Parathyroid adenoma (tissue), 2 donors: ENCODE results near the gene LAMB4.

ENCODE experiments used
- H2AFZ ChIP-seq: fragments of 300-600 bp; sonication (generic); one replicate; pipeline ENCODE4 v1.7.0; 2017; ENCODE audit warnings: antibody characterized with exemption, mild to moderate bottlenecking
- H3K27ac ChIP-seq: fragments of 300-600 bp; sonication (generic); one replicate; pipeline ENCODE4 v1.7.0; 2017
- H3K27me3 ChIP-seq: fragments of 300-600 bp; sonication (generic); one replicate; pipeline ENCODE4 v1.7.0; 2017; ENCODE audit warnings: low read length; ENCODE audit not compliant: control insufficient read depth, insufficient read depth
- H3K36me3 ChIP-seq: fragments of 300-600 bp; sonication (generic); one replicate; pipeline ENCODE4 v1.7.0; 2017; ENCODE audit warnings: low read length; ENCODE audit not compliant: control insufficient read depth, insufficient read depth
- H3K4me1 ChIP-seq: fragments of 300-600 bp; sonication (generic); one replicate; pipeline ENCODE4 v1.7.0; 2017; ENCODE audit warnings: control low read depth
- H3K4me2 ChIP-seq: fragments of 300-600 bp; sonication (generic); one replicate; pipeline ENCODE4 v1.7.0; 2017; ENCODE audit warnings: low read length
- H3K4me3 ChIP-seq: fragments of 300-600 bp; sonication (generic); one replicate; pipeline ENCODE4 v1.7.0; 2017; ENCODE audit warnings: low read depth, low read length
- H3K79me2 ChIP-seq: fragments of 300-600 bp; sonication (generic); one replicate; pipeline ENCODE4 v1.7.0; 2017; ENCODE audit warnings: control low read depth
- H3K9ac ChIP-seq: fragments of 300-600 bp; sonication (generic); one replicate; pipeline ENCODE4 v1.7.0; 2017; ENCODE audit warnings: mild to moderate bottlenecking
- H3K9me3 ChIP-seq: fragments of 300-600 bp; sonication (generic); one replicate; pipeline ENCODE4 v1.7.0; 2017; ENCODE audit warnings: low read length; ENCODE audit not compliant: control insufficient read depth
- TF ChIP-seq, protein P1 (sequence below): fragments of 300-600 bp; sonication (generic); IDR thresholded peaks from one replicate; pipeline ENCODE4 v1.7.0; 2017; ENCODE audit warnings: antibody characterized with exemption, mild to moderate bottlenecking
- donor health status: primary hyperparathyroidism.

Gene LAMB4

GRCh38 chr7:108024538-108024937, 105.6 kb downstream of the LAMB4 start:
- TF ChIP-seq, protein P1, sequence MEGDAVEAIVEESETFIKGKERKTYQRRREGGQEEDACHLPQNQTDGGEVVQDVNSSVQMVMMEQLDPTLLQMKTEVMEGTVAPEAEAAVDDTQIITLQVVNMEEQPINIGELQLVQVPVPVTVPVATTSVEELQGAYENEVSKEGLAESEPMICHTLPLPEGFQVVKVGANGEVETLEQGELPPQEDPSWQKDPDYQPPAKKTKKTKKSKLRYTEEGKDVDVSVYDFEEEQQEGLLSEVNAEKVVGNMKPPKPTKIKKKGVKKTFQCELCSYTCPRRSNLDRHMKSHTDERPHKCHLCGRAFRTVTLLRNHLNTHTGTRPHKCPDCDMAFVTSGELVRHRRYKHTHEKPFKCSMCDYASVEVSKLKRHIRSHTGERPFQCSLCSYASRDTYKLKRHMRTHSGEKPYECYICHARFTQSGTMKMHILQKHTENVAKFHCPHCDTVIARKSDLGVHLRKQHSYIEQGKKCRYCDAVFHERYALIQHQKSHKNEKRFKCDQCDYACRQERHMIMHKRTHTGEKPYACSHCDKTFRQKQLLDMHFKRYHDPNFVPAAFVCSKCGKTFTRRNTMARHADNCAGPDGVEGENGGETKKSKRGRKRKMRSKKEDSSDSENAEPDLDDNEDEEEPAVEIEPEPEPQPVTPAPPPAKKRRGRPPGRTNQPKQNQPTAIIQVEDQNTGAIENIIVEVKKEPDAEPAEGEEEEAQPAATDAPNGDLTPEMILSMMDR, result no peak

GRCh38 chr7:108020585-108020984, 109.6 kb downstream of the LAMB4 start:
- Histone ChIP-seq H3K9ac (no peak overlapping the region), H3K4me1 (no peaks in the 10 kb centered on the region), H3K36me3 (no peaks in the 10 kb centered on the region), H3K4me3 (no peak overlapping the region), H3K27ac (no peak overlapping the region), H3K27me3 (no peaks in the 10 kb centered on the region), H3K79me2 (no peaks in the 10 kb centered on the region), H2AFZ (no peak overlapping the region), H3K9me3 (no peaks in the 10 kb centered on the region), H3K4me2 (no peak overlapping the region)
- TF ChIP-seq, protein P1, result no peak

More at GRCh38 chr7:108024538-108024937, 105.6 kb downstream of the LAMB4 start:
- no peak overlapping the region for H3K27ac ChIP-seq
- no peaks in the 10 kb centered on the region for H3K36me3 ChIP-seq
- no peak overlapping the region for H3K9ac ChIP-seq
- H2AFZ ChIP-seq, result no peak overlapping the region
- no peaks in the 10 kb centered on the region for H3K27me3 ChIP-seq
- H3K4me3 ChIP-seq, result no peak overlapping the region
- H3K4me2 ChIP-seq, result no peak overlapping the region
- no peaks in the 10 kb centered on the region for H3K9me3 ChIP-seq
- no peaks in the 10 kb centered on the region for H3K79me2 ChIP-seq
- no peaks in the 10 kb centered on the region for H3K4me1 ChIP-seq

DNA sequence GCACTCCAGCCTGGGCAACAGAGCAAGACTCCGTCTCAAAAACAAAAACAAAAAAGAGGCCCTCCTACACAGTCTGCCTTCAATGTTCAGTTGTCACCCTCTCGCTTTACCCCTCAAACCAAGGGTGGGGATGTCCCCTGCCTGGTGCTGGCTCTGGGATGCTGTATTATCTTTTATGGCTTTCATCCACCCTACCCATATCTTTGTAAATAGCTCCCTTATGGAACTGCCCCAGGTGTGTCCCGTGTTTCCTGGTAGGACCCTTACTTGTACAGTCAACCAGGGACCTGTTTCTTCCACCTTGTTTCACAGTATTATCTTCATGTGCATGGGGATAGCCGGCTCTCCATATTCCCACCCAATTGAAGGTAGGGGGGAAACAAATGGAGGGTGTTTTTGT, 111.5 kb downstream of the LAMB4 start:
- no peak overlapping the region for H2AFZ ChIP-seq
- TF ChIP-seq, protein P1, result no peak
- H3K27ac ChIP-seq, result no peak overlapping the region
- no peak overlapping the region for H3K4me2 ChIP-seq
- H3K9me3 ChIP-seq, result no peaks in the 10 kb centered on the region
- no peaks in the 10 kb centered on the region for H3K36me3 ChIP-seq
- H3K4me3 ChIP-seq, result no peak overlapping the region
- no peak overlapping the region for H3K9ac ChIP-seq
- H3K4me1 ChIP-seq, result no peaks in the 10 kb centered on the region
- H3K27me3 ChIP-seq, result no peaks in the 10 kb centered on the region
- no peaks in the 10 kb centered on the region for H3K79me2 ChIP-seq

- no peaks in the 10 kb centered on the region for H3K79me2 ChIP-seq
- H3K4me2 ChIP-seq, result no peak overlapping the region
- no peak overlapping the region for H2AFZ ChIP-seq
- H3K27me3 ChIP-seq, result no peaks in the 10 kb centered on the region
- TF ChIP-seq, protein P1, result no peak
- H3K4me3 ChIP-seq, result no peak overlapping the region
- no peaks in the 10 kb centered on the region for H3K36me3 ChIP-seq
- no peak overlapping the region for H3K9ac ChIP-seq
- H3K4me1 ChIP-seq, result no peaks in the 10 kb centered on the region
- H3K9me3 ChIP-seq, result no peaks in the 10 kb centered on the region
- H3K27ac ChIP-seq, result no peak overlapping the region
Observed at GRCh38 chr7:108017776-108018151, 112.4 kb downstream of the LAMB4 start.
